Fibroblast of skin of right biceps (primary cell): ENCODE data around the gene SMIM17.
"Not testable (repeated sequence)": the region's sequence is repeated elsewhere in the genome, so short reads cannot be mapped to it uniquely, and the experiment has no call there.

Source experiments
- DNase-seq: peaks from one replicate; pipeline ENCODE4 v3.0.0-alpha.2; 2013

SMIM17 gene

DNA sequence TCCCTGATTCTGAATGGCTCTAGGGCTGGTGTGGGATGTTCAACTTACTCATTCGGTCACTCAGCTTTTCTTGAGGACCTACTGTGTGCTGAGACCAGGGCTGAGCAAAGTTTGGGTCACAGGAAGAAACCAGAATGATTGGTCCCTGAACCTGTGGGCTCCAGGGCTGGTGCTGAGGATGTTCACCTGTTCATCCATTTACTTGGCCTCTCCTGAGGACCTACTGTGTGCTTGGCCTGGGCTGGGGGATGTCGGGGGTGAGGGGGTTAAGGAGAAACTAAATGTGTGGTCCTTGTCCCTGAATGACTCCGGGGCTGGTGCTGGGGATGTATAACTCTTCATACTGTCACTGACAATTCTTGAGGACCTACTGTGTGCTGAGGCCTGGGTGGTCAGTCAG, 18.3 kb downstream of the SMIM17 start:
- DNase-seq, result no peak

DNA sequence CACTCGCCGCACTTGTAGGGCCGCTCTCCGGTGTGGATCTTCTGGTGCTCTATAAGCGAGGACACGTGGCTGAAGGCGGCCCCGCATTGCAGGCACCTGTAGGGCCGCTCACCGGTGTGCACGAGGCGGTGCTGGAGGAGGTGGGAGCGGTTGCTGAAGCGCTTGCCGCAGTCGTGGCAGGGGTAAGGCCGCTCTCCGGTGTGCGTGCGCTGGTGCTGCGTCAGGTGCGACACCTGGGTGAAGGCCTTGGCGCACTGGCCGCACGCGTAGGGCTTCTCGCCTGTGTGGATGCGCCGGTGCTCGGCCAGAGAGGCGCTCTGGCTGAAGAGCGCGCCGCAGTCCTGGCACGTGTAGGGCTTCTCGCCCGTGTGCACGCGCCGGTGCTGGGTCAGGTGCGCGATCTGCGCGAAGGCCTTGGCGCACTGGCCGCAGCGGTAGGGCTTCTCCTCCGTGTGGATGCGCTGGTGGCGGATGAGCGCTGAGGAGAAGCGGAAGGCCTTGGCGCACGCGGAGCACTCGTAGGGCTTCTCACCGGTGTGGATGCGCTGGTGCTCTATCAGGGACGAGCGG, 21.1 kb downstream of the SMIM17 start:
- no peak for DNase-seq

DNA sequence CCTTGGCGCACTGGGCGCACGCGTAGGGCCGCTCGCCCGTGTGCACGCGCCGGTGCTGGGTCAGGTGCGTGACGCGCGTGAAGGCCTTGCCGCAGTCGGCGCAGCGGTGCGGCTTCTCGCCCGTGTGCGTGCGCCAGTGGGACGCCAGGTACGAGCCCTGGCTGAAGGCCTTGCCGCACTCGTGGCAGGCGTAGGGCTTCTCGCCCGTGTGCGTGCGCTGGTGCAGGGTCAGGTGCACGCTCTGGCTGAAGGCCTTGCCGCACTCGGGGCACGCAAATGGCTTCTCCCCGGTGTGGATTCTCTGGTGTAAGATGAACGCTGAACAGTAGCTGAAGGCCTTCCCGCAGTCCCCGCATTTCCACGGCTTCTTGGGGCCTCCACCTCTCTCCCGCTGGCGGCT, 21.6 kb downstream of the SMIM17 start:
- no peak for DNase-seq

DNA sequence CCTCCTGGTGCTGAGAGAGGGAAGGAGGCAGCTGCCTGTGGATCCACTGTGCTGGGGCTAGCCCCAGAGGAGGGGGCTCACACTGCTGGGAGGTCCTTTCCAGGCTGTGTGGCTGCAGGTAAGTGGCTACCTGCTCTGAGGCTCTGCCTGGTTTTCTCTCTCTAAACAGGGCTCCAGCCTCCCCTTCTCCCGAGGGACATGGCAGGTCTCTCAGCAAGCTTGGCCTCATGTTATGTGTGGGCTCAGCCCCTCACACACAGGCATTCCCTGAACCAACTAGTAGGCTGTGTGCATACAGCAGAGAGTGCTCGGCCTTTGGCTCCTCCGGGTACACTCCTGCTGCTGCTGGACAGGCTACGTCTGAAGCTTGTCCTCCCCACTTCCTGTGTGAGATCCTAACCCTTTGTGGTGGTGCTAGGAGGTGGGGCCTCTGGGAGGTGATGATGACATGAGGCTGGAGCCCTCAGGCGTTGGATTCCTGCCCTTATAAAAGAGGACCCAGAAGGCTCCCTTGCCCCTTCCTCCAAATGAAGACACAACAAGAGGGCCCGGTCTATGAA, 24.4 kb downstream of the SMIM17 start:
- DNase-seq, result no peak

DNA sequence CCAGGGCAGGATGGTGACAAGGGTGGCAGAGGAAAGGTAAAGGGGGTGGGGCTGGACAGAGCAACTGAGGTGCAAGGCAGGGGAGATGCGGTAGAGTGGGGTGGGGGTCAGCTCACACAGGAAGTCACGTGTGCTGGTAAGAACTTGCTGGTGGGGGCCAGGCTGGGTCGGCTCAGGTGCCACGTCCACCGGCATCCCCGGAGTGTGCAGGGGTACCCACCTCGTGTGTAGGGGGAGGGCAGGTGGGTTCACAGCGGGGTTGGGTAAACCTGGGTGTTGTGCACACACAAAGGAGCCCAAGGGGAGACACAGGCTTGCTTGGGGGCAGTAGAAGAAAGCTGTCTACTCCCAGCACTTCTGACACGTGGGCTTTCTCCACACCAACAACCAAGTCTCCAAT, 25.7 kb downstream of the SMIM17 start:
- DNase-seq, result no peak

DNA sequence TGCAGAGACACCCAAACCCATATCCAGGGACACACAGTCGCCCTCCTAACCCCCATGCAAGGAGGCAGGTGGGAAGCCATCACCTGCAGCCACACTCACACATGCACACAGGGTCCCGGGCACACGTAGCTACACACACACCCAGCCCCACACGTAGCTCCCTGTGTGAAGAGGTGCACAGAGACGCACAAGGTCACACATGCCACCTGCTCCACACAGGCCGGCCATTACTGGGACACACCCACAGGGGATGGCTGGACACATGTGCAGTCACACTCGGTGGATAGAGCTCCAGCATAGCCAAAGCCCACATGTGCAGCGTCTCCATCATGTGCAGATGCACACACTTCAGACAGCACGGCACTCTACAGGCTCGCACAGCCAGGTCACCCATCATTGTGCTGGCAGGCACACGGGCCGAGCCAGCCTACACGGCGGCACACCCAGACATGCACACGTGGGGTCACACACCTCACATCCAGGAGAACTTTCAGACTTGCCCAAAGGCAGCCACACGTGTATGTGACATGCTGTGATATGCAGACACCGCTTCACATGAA, 27.5 kb downstream of the SMIM17 start:
- DNase-seq, result no peak

DNA sequence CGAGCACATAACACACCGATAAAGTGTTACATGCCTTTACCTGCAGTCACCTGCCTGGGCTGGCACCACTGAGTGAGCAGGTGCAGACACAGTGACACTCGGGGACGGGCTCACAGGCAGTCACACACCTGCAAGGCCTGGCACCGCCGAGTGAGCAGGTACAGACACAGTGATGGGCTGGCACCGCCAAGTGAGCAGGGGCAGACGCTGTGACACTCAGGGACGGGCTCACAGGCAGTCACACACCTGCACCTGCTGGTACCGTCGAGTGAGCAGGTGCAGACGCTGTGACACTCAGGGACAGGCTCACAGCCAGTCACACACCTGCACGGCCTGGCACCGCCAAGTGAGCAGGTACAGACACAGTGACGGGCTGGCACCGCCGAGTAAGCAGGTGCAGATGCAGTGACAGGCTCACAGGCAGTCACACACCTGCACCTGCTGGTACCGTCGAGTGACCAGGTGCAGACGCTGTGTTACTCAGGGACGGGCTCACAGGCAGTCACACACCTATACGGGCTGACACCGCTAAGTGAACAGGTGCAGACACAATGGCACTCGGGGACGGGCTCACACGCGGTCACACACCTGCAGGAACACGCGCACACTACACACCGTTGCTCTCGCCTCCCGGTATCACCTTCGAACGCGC, 28.1 kb downstream of the SMIM17 start:
- no peak for DNase-seq

DNA sequence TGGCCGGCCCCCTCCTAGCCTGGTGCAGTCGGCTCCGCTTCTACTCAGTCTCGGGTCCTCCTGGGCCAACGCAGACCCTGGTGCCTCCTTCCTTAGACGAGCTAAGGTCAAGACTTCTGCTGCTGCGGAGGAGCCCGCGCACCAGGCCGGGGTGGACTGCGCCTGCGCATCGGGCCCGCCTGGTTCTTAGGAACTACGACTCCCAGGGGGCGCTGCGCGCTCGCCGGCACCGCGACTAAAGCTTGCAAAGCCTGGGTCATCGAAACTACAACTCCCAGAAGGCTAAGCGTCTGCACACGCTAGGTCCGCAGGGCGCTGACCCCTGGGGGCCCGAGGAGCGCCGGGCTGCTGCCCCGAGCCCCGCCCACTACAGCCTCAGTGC, 28.6 kb downstream of the SMIM17 start, which contains the start of gene ZNF835:
ZNF835 (minus strand) TSS at position 145 of the 382 bp plus-strand sequence. CDS start 6,559 bp downstream, outside the sequence.
- no peak for DNase-seq

DNA sequence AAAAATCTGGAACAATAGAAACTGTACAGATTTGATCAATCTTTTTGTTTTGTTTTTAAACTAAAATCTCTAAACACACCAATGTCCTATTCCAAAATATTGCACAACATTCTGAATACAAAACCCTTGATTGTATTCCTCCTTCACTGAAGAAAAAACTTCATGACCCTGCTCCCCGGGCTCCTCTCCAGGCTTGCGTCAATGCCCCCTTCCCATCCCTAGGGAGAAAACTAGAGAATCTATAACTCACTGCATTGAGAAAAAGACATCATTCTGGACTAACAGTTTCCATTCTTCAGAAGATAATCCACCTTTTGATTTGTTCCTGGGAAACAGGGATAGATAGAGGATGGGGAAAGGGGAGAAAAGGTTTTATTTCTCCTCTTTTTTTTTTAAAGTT, 29.7 kb downstream of the SMIM17 start:
- DNase-seq, result not testable (repeated sequence)

DNA sequence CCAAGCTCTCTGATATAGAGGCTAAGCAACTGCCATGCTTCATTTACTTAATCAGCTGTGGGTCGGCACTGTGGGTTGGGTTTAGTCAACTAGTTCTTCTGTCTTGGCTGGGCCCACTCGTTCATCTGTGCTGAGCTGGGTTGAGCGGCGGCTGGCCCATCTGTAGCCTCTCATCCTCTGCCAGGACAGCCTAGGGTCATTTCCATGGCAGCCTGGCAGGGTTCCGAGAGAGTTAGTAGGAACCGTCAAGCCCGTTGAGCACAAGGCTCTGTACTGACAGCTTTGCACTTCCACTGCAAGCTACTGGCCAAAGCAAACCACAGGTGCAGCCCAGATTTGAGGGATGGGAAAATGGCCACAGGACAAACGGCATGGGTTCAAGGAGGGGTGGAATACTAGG, 35.2 kb downstream of the SMIM17 start:
- DNase-seq, result no peak

DNA sequence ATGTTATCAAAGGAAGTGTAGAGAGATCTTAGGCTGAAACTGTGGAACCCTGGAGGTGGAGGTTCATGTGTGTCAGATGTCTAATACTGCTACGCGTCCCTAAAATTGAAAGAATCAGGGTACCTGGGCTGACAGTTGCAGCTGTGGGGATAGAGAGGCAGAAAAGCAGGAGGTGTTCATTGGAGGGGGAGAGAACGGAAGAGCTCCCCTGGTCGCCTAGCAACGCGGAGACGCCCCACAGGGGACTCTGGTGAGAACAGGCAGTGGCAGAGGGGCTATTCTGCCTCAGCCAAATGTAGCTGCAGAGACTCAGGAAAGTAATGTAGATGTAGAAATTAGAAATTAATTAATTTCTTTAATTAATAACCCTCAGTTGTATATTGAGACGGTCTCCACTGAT, 38.7 kb downstream of the SMIM17 start:
- DNase-seq, result no peak

DNA sequence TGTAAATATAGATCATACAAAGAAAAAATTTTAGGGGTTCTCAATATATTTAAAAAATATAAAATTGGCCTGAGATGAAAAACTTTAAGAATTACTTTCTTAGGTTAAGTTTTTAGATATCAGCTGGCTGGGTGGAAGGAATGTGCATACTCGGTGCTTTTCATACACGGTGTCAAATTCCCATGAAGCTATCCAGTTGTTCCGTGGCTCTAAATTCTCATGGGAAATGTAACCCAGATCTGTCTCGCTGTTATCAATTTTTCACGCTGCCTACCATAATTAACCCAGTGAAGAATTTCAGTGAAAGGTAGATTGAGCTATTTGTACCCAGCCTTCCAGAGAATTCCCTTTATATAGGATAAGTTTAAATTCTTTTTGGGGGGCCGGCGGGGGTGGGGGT, 40.2 kb downstream of the SMIM17 start:
- no peak for DNase-seq

DNA sequence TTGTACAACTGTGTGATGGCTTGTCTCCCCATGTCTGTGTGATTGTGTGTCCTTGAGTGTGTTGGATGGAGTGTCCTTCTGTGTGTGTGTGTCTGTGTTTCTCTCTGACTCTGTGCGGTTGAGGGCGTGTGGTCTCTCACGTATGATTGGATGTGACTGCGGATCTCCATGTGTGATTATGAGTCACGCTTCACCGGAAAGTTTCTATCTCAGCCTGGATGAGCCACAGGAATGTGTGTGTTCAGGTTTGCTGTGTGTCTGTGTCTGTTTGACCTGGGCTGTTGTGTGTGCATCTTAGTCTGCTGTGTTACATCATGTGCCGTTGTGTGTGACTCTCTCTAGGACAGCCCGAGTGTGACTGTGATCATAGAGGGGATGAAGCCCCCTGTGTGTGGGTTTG, 44.1 kb downstream of the SMIM17 start:
- DNase-seq, result no peak

DNA sequence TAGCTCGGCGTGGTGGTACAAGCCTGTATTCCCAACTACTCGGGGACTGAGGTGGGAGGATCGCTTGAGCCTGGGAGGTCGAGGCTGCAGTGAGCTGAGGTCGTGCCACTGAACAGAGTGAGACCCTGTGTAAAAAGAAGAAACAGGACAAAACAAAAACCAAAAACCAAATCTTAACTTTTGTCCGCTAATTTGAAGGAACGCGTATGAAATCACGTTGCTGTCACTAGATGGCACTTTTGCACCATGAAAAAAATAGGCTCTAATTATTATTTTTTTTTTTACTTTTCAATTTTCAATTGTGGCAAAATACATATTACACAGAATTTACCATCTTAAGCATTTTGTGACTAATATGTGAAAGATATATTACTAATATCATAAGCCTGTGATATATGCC, 46.2 kb downstream of the SMIM17 start:
- no peak for DNase-seq

DNA sequence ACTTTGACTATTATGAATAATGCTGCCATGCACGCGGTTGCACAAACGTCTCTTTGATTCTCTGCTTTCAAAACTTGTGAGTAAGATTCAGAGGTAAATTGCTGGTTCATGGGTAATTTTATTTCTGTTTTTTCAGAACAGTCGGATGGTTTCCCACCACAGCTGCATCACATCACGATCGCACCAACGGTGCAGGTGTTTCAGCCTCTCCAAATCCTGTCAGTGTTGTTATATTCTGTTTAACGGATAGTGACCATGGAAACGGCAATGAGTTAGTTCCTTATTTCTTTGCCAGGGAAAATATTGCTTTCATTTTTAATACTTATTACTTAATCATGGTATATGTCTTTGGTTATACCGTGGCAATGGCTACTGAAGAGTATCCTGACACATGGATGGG, 47.7 kb downstream of the SMIM17 start:
- DNase-seq, result no peak

DNA sequence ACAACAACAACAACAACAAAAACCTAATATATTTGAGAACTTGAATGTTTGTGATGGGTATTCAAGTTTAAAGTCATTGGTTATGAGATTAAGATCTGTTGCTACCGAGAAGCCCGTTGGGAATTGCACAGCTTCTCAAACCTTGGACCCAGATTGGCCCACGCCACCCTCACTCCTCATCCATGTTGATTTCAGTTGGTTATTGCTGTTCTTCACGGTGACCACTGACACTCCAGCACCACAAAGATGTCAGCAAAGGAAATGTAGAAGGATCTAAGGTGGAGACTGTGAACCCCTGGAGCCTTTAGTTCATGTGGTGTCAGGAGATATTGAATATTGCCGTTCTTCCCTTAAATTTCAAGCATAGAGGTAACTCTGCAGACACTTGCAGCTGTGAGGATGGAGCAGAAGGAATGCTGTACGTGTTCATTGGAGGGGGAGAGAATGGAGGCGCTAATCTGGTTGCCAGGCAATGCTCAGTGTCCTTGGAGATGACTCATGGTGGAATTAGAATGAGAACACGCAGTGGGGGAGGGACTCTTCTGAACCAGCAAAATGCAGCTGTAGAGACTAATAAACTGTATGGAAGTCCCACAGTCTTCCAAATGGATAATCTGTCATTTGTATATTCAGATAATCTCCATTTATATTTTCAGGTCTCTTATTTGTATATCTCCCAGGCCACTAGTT, 49.4 kb downstream of the SMIM17 start:
- no peak for DNase-seq

DNA sequence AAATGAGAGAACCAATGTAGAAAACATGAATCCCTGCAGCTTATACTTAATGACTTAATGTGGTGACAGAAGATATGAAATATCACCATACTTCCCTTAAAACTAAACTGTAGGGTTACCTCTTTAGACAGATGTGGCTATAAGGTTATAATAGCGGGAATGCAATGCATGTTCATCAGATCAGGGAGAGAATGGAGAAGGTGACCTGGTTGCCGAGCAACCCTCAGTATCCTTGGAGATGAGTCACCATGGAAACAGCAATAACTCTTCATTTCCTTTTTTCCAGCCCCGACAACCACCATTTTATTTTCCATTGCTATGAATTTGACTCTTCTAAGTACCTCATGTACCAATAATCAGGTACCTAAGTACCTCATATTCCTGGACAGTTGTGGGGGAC, 56.6 kb downstream of the SMIM17 start:
- no peak for DNase-seq

DNA sequence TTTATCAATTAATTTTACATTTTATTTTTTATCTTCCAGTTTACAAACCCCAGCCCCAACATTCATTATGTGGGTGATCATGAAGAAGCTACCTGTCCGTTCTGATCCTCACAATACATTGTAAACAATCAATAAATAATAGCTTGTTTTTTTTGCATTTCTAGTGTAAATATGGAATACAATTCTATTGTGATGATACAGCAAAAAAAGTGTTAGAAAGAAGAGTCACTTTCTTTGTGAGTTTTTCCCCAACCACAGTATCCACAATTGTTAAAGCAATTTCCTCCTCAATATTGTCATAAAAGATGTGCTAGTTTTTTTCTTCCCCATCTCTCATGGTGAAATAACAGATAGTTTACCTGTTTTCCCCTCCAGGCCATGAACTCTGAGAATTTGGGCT, 58.9 kb downstream of the SMIM17 start:
- no peak for DNase-seq

DNA sequence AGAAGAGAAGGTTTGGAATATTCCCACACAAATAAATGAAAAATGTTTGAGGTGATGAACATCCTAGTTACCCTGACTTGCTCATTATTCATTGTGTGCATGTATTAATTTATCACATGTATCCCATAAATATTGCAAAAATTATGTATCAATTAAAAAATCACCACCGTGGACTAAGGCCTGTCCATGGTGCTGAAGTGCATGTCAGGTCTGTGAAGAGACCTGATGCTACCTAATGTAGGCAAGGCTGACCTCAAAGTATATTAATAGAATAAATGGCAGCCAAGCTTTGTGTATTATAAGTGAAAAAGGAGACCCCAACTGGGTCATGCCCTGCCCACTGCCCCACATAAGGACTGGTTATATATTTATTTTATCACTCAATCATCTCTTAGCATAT, 63.0 kb downstream of the SMIM17 start:
- DNase-seq, result no peak
